SU-DHL-6 (cell line): ENCODE data around the gene SLF2.

Experiments used
- H2AFZ ChIP-seq: fragments of 200-600 bp; sonication (generic); 2 replicates; pipeline ENCODE4 v1.6.1; 2014; ENCODE audit warnings: low read depth, mild to moderate bottlenecking, moderate library complexity, mixed read lengths, antibody characterized with exemption, low read length; ENCODE audit not compliant: severe bottlenecking
- H3F3A ChIP-seq: fragments of 200-600 bp; shearing (Covaris generic); 2 replicates; pipeline ENCODE4 v1.6.0; 2016; ENCODE audit warnings: antibody characterized with exemption, mild to moderate bottlenecking; ENCODE audit not compliant: insufficient read depth
- H3K27ac ChIP-seq: fragments of 200-600 bp; sonication (generic); 2 replicates; pipeline ENCODE4 v1.5.1; 2016; ENCODE audit warnings: low read depth, mild to moderate bottlenecking, low read length, moderate library complexity, mixed read lengths
- H3K27me3 ChIP-seq: fragments of 200-600 bp; sonication (generic), shearing (Covaris generic); 2 replicates; pipeline ENCODE4 v1.6.0; 2014; ENCODE audit warnings: mild to moderate bottlenecking, low read length
- H3K36me3 ChIP-seq: fragments of 200-600 bp; sonication (generic); 2 replicates; pipeline ENCODE4 v1.6.1; 2014; ENCODE audit warnings: mild to moderate bottlenecking, low read length, mixed read lengths
- H3K4me2 ChIP-seq: fragments of 300-600, 200-600 bp; shearing (Covaris generic), sonication (generic); 2 replicates; pipeline ENCODE4 v1.6.0; 2014; ENCODE audit warnings: low read length, low read depth, mild to moderate bottlenecking; ENCODE audit not compliant: poor library complexity, severe bottlenecking
- H3K4me3 ChIP-seq: fragments of 200-600 bp; sonication (generic); 2 replicates; pipeline ENCODE4 v1.5.1; 2014; ENCODE audit warnings: antibody characterized with exemption, low read length, mild to moderate bottlenecking, mixed read lengths; ENCODE audit not compliant: insufficient read depth, poor library complexity, severe bottlenecking
- H3K79me2 ChIP-seq: fragments of 200-600 bp; sonication (generic); 2 replicates; pipeline ENCODE4 v1.6.1; 2014; ENCODE audit warnings: mild to moderate bottlenecking, low read length, moderate library complexity; ENCODE audit not compliant: insufficient read depth
- H3K9ac ChIP-seq: fragments of 200-600 bp; sonication (generic); 2 replicates; pipeline ENCODE4 v1.7.0; 2014; ENCODE audit warnings: mild to moderate bottlenecking, low read length
- H3K9me2 ChIP-seq: fragments of 200-600 bp; sonication (generic); replicated peaks from 2 replicates; pipeline ENCODE4 v1.6.1; 2014; ENCODE audit warnings: low read length; ENCODE audit not compliant: insufficient read depth
- H3K9me3 ChIP-seq: fragments of 200-600 bp; sonication (generic); 2 replicates; pipeline ENCODE4 v1.6.1; 2014; ENCODE audit warnings: low read length, mixed read lengths; ENCODE audit not compliant: insufficient read depth
- H4K20me1 ChIP-seq: fragments of 200-600 bp; sonication (generic); 2 replicates; pipeline ENCODE4 v1.6.1; 2014; ENCODE audit warnings: low read depth, mild to moderate bottlenecking, antibody characterized with exemption, low read length, moderate library complexity, mixed read lengths
- CTCF ChIP-seq: fragments of 200-600 bp; sonication (generic); IDR thresholded peaks from one replicate; pipeline ENCODE4 v1.5.1; 2017; ENCODE audit warnings: antibody characterized with exemption, mild to moderate bottlenecking, low read length, moderate library complexity; ENCODE audit not compliant: insufficient read depth, poor library complexity, severe bottlenecking
- EZH2phosphoT487 ChIP-seq: fragments of 200-600 bp; sonication (generic), shearing (Covaris generic); conservative IDR thresholded peaks from 2 replicates; pipeline ENCODE4 v1.6.1; 2018; ENCODE audit warnings: mild to moderate bottlenecking, antibody characterized with exemption, low read length, moderate library complexity, mixed read lengths

SLF2 gene

DNA sequence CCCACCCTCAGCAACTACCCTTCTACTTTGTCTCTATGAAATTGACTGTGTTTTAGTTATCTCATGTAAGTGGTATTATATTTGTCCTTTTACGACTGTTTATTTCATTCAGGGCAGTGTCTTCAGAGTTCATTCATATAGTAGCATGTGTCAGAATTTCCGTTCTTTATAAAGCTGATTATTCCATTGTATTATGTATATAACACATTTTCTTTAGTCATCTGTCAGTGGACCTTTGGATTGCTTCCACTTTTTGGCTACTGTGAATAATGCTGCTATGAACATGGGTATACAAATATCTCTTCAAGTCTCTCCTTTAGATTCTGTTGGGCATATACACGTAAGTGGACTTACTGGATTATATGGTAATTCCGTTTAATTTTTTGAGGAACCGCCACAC lies 14.5 kb downstream of the SLF2 start:
- H3K4me3 ChIP-seq, result no peak overlapping the region
- peaks cover 76% of the 10 kb centered on the region for H3K36me3 ChIP-seq
- no peaks in the 10 kb centered on the region for H3K9me2 ChIP-seq
- no peaks in the 10 kb centered on the region for H4K20me1 ChIP-seq
- no peaks in the 10 kb centered on the region for H3K9me3 ChIP-seq
- peaks cover 8% of the 10 kb centered on the region; the same call in 1 of the 2 replicates for H3F3A ChIP-seq
- no peak overlapping the region for H3K27ac ChIP-seq
- no peak overlapping the region for H2AFZ ChIP-seq
- TF ChIP-seq CTCF (no peak), EZH2phosphoT487 (no peak)
- no peaks in the 10 kb centered on the region for H3K27me3 ChIP-seq
- H3K4me2 ChIP-seq, result no peak overlapping the region
- H3K9ac ChIP-seq, result no peak overlapping the region
- H3K79me2 ChIP-seq, result peaks cover 9% of the 10 kb centered on the region; the same call in 1 of the 2 replicates

DNA sequence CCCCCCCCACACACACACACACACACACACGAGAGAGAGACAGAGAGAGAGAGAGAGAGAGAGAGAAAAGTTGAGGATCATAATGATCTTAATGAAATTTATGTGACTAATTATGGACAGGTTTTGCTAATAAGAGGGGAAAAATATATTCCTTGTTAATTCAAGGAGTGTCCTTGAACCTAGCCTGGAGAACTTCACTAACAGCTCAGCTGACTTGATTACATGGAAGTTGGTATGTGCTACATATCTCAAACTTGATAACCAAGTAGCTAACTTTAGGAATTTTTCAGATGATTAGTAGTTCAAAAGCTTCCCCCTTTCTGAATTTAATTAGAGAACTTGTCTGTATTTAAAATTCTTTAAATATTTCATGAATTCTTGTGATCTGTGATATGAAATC lies 15.3 kb downstream of the SLF2 start:
- Histone ChIP-seq H4K20me1 (no peaks in the 10 kb centered on the region), H3K36me3 (peaks cover 78% of the 10 kb centered on the region), H3K9ac (no peak overlapping the region), H3K9me2 (no peaks in the 10 kb centered on the region), H3K4me3 (no peak overlapping the region), H3F3A (peaks cover 9% of the 10 kb centered on the region; the same call in 1 of the 2 replicates), H3K9me3 (no peaks in the 10 kb centered on the region), H3K27ac (no peak overlapping the region), H3K27me3 (no peaks in the 10 kb centered on the region), H3K79me2 (peaks cover 9% of the 10 kb centered on the region; the same call in 1 of the 2 replicates), H2AFZ (no peak overlapping the region), H3K4me2 (no peak overlapping the region)
- TF ChIP-seq EZH2phosphoT487 (no peak), CTCF (no peak)

GRCh38 chr10:100930368-100930767 lies 17.6 kb downstream of the SLF2 start:
- Histone ChIP-seq H3K9me2 (no peaks in the 10 kb centered on the region), H3K9me3 (no peaks in the 10 kb centered on the region), H3F3A (peaks cover 9% of the 10 kb centered on the region; the same call in 1 of the 2 replicates), H3K4me2 (no peak overlapping the region), H3K79me2 (peaks cover 7% of the 10 kb centered on the region; the same call in 1 of the 2 replicates), H3K27ac (no peak overlapping the region), H3K4me3 (no peak overlapping the region), H3K27me3 (no peaks in the 10 kb centered on the region), H2AFZ (no peak overlapping the region), H3K9ac (no peak overlapping the region), H3K36me3 (peaks cover 65% of the 10 kb centered on the region), H4K20me1 (no peaks in the 10 kb centered on the region)
- TF ChIP-seq EZH2phosphoT487 (no peak), CTCF (no peak)
